Trophoblast cell (in vitro differentiated cells and primary cell): ENCODE measurements around the gene DLX1.
A peak's percentile ranks its signal among the peaks of the same experiment; 100 is the strongest.

Experiments
- DNase-seq, 2 donors: peaks; one replicate each; pipeline ENCODE4 v3.0.0-alpha.2; 2016
- H2AFZ ChIP-seq: 2 replicates; pipeline ENCODE4 v1.6.1; 2013; ENCODE audit warnings: low read length, moderate library complexity, mild to moderate bottlenecking; ENCODE audit not compliant: insufficient read depth, poor library complexity
- H2AK5ac ChIP-seq: 2 replicates; pipeline ENCODE4 v1.6.1; 2013; ENCODE audit warnings: mild to moderate bottlenecking, low read length
- H2BK120ac ChIP-seq: 2 replicates; pipeline ENCODE4 v1.6.1; 2013; ENCODE audit warnings: low read length, mild to moderate bottlenecking, moderate library complexity; ENCODE audit not compliant: insufficient read depth, poor library complexity
- H2BK12ac ChIP-seq: 2 replicates; pipeline ENCODE4 v1.6.1; 2013; ENCODE audit warnings: mild to moderate bottlenecking, low read length, moderate library complexity
- H2BK5ac ChIP-seq: 2 replicates; pipeline ENCODE4 v1.6.1; 2013; ENCODE audit warnings: low read length, low read depth, moderate library complexity, mild to moderate bottlenecking; ENCODE audit not compliant: poor library complexity
- H3K14ac ChIP-seq: 2 replicates; pipeline ENCODE4 v1.6.1; 2013; ENCODE audit warnings: mild to moderate bottlenecking, low read length
- H3K18ac ChIP-seq: 2 replicates; pipeline ENCODE4 v1.6.1; 2013; ENCODE audit warnings: mild to moderate bottlenecking, low read length
- H3K23ac ChIP-seq: 2 replicates; pipeline ENCODE4 v1.6.1; 2013; ENCODE audit warnings: low read length
- H3K27ac ChIP-seq: 2 replicates; pipeline ENCODE4 v1.5.1; 2013; ENCODE audit warnings: low read depth, mild to moderate bottlenecking, inconsistent platforms, low read length, moderate library complexity
- H3K27me3 ChIP-seq: 2 replicates; pipeline ENCODE4 v1.6.1; 2013; ENCODE audit warnings: inconsistent platforms, mild to moderate bottlenecking, low read length, moderate library complexity; ENCODE audit not compliant: insufficient read depth
- H3K36me3 ChIP-seq, 2 experiments: 1 replicate in 1 of 2; 2 replicates in 1 of 2; pipeline ENCODE4 v1.6.1; 2013; ENCODE audit warnings: low read length in 2 of 2, mild to moderate bottlenecking in 2 of 2, moderate library complexity in 1 of 2; ENCODE audit not compliant: insufficient read depth in 2 of 2, control insufficient read depth in 1 of 2
- H3K4ac ChIP-seq: 2 replicates; pipeline ENCODE4 v1.6.1; 2013; ENCODE audit warnings: low read depth, mild to moderate bottlenecking, low read length, moderate library complexity
- H3K4me1 ChIP-seq, 2 experiments: 1 replicate in 1 of 2; 2 replicates in 1 of 2; pipeline ENCODE4 v1.6.1; 2013; ENCODE audit warnings: low read length in 2 of 2, mild to moderate bottlenecking in 2 of 2, moderate library complexity in 1 of 2; ENCODE audit not compliant: insufficient read depth in 2 of 2, control insufficient read depth in 1 of 2
- H3K4me2 ChIP-seq: 2 replicates; pipeline ENCODE4 v1.6.1; 2013; ENCODE audit warnings: inconsistent platforms, mild to moderate bottlenecking, low read length, moderate library complexity
- H3K4me3 ChIP-seq: 2 replicates; pipeline ENCODE4 v1.5.1; 2013; ENCODE audit warnings: mild to moderate bottlenecking, low read depth, low read length, inconsistent platforms
- H3K79me1 ChIP-seq: one replicate; pipeline ENCODE4 v1.6.1; 2013; ENCODE audit warnings: low read length
- H3K79me2 ChIP-seq: 2 replicates; pipeline ENCODE4 v1.6.1; 2013; ENCODE audit warnings: low read length, mild to moderate bottlenecking; ENCODE audit not compliant: control insufficient read depth, insufficient read depth, poor library complexity
- H3K9ac ChIP-seq: 2 replicates; pipeline ENCODE4 v1.6.1; 2013; ENCODE audit warnings: mild to moderate bottlenecking, low read length
- H3K9me3 ChIP-seq: 2 replicates; pipeline ENCODE4 v1.6.1; 2013; ENCODE audit warnings: low read depth, mild to moderate bottlenecking, control low read depth, inconsistent platforms, low read length; ENCODE audit not compliant: insufficient read depth
- H4K12ac ChIP-seq: 2 replicates; pipeline ENCODE4 v1.6.1; 2013; ENCODE audit warnings: low read depth, mild to moderate bottlenecking, low read length, moderate library complexity
- H4K8ac ChIP-seq: 2 replicates; pipeline ENCODE4 v1.6.1; 2013; ENCODE audit warnings: low read depth, mild to moderate bottlenecking, low read length, moderate library complexity
- H4K91ac ChIP-seq: one replicate; pipeline ENCODE4 v1.6.1; 2013; ENCODE audit warnings: low read depth, mild to moderate bottlenecking, low read length, moderate library complexity
- whole genome bisulfite sequencing: extraction: QIAGEN DNeasy Blood & Tissue Kit; methylation state at CpG from one replicate; pipeline ENCODE4 v1.1.7; 2013; ENCODE audit warnings: missing lambda C conversion rate; ENCODE audit not compliant: insufficient read length, insufficient coverage; ENCODE audit errors: extremely low coverage; 5-methylcytosine and 5-hydroxymethylcytosine counted together

Gene DLX1

GRCh38 chr2:172102391-172103359, 17.4 kb downstream of the DLX1 start, which contains the start of gene DLX2:
Gene DLX2, minus strand, starts transcription at chr2:172102900. Its CDS starts 362 bp downstream, at chr2:172102538.
- Histone ChIP-seq H4K8ac (peak within 1 kb of the TSS; percentile 61), H3K36me3 (peaks cover 18% of the 10 kb centered on the region in 2 experiments), H3K23ac (no peak within 1 kb of the TSS), H3K4me3 (peak within 1 kb of the TSS; percentile 96), H3K27me3 (peaks cover 4% of the 10 kb centered on the region), H2BK12ac (peak within 1 kb of the TSS; percentile 46), H3K79me2 (peaks cover 30% of the 10 kb centered on the region), H2AK5ac (peak within 1 kb of the TSS; percentile 76), H3K14ac (peak within 1 kb of the TSS; percentile 91), H3K27ac (peak within 1 kb of the TSS; percentile 94), H3K18ac (peak within 1 kb of the TSS; percentile 94), H2AFZ (peak within 1 kb of the TSS; percentile 48), H3K79me1 (peaks cover 39% of the 10 kb centered on the region), H3K4me2 (peak within 1 kb of the TSS; percentile 91), H3K9ac (peak within 1 kb of the TSS; percentile 99), H2BK5ac (peak within 1 kb of the TSS; percentile 81), H3K9me3 (no peaks in the 10 kb centered on the region), H3K4me1 (peaks cover 9 to 28% of the 10 kb centered on the region in 2 experiments), H3K4ac (peak within 1 kb of the TSS; percentile 98), H2BK120ac (peak within 1 kb of the TSS; percentile 80), H4K91ac (peak within 1 kb of the TSS; percentile 87), H4K12ac (peak within 1 kb of the TSS; percentile 39)
- DNase-seq: peak; percentile 76 to 89
- no CpG with 5 or more reads among the region's 74 CpGs for WGBS

GRCh38 chr2:172103471-172104272, 18.4 kb downstream of the DLX1 start:
- peaks cover 8% of the 10 kb centered on the region for H3K27me3 ChIP-seq
- peaks cover 31% of the 10 kb centered on the region for H3K79me1 ChIP-seq
- H3K9me3 ChIP-seq: no peaks in the 10 kb centered on the region
- H2BK120ac ChIP-seq: no peak overlapping the region
- no peak overlapping the region for H4K91ac ChIP-seq
- peak; percentile 79 to 95 for DNase-seq
- peaks cover 26% of the 10 kb centered on the region for H3K79me2 ChIP-seq
- peaks cover 14 to 16% of the 10 kb centered on the region in 2 experiments for H3K36me3 ChIP-seq
- no peak overlapping the region for H4K12ac ChIP-seq
- H3K27ac ChIP-seq: no peak overlapping the region
- no peak overlapping the region for H2AFZ ChIP-seq
- no peak overlapping the region for H3K18ac ChIP-seq
- no peak overlapping the region for H3K4me3 ChIP-seq
- H3K4ac ChIP-seq: no peak overlapping the region
- no peak overlapping the region for H3K14ac ChIP-seq
- H2BK5ac ChIP-seq: no peak overlapping the region
- peak overlapping the region; percentile 20 for H3K4me2 ChIP-seq
- no peak overlapping the region for H3K23ac ChIP-seq
- WGBS: no CpG with 5 or more reads among the region's 25 CpGs
- no peak overlapping the region for H3K9ac ChIP-seq
- H2AK5ac ChIP-seq: no peak overlapping the region
- no peak overlapping the region for H4K8ac ChIP-seq
- H2BK12ac ChIP-seq: no peak overlapping the region
- peaks cover 1 to 19% of the 10 kb centered on the region in 2 experiments for H3K4me1 ChIP-seq

- no peak overlapping the region for H3K18ac ChIP-seq
- H3K14ac ChIP-seq: no peak overlapping the region
- H2BK120ac ChIP-seq: no peak overlapping the region
- DNase-seq: no peak
- H3K4me2 ChIP-seq: peak overlapping the region; percentile 71
- no peak overlapping the region for H3K23ac ChIP-seq
- peaks cover 6 to 7% of the 10 kb centered on the region in 2 experiments for H3K36me3 ChIP-seq
- no peak overlapping the region for H2AK5ac ChIP-seq
- H3K9ac ChIP-seq: no peak overlapping the region
- no peak overlapping the region for H3K27ac ChIP-seq
- H3K4me3 ChIP-seq: no peak overlapping the region
- peak overlapping the region; percentile 24 for H2AFZ ChIP-seq
- H3K27me3 ChIP-seq: peaks cover 8% of the 10 kb centered on the region
- H3K79me1 ChIP-seq: peaks cover 20% of the 10 kb centered on the region
- H3K4ac ChIP-seq: no peak overlapping the region
- peaks cover 9 to 26% of the 10 kb centered on the region in 2 experiments for H3K4me1 ChIP-seq
- no peak overlapping the region for H4K12ac ChIP-seq
- no peak overlapping the region for H4K91ac ChIP-seq
- H3K9me3 ChIP-seq: no peaks in the 10 kb centered on the region
- H2BK5ac ChIP-seq: no peak overlapping the region
- no CpG with 5 or more reads among the region's 23 CpGs for WGBS
- H4K8ac ChIP-seq: no peak overlapping the region
- peaks cover 17% of the 10 kb centered on the region for H3K79me2 ChIP-seq
- H2BK12ac ChIP-seq: no peak overlapping the region
Measured at GRCh38 chr2:172105471-172106107, 20.3 kb downstream of the DLX1 start.
